Neutrophil (primary cell): ENCODE results near the gene EPN3.

Experiments used
- H3K27ac ChIP-seq: fragments of 200-600 bp; sonication (generic); 2 replicates; pipeline ENCODE4 v1.5.1; 2016; ENCODE audit warnings: mild to moderate bottlenecking, moderate library complexity
- H3K27me3 ChIP-seq: fragments of 200-600 bp; sonication (generic); 2 replicates; pipeline ENCODE4 v1.6.0; 2016; ENCODE audit warnings: mild to moderate bottlenecking
- H3K36me3 ChIP-seq: fragments of 200-600 bp; sonication (generic); 2 replicates; pipeline ENCODE4 v1.5.1; 2017
- H3K4me1 ChIP-seq, 2 experiments: fragments of 200-600 bp in 1 of 2; sonication (generic) in 1 of 2; 1 replicate in 1 of 2; 2 replicates in 1 of 2; pipeline versions ENCODE4 v1.5.1 to v1.6.1; 2013 to 2016; ENCODE audit warnings: low read depth in 1 of 2, low read length in 1 of 2, mild to moderate bottlenecking in 1 of 2, moderate library complexity in 1 of 2; ENCODE audit not compliant: control insufficient read depth in 1 of 2, insufficient read depth in 1 of 2
- H3K4me3 ChIP-seq, 2 experiments: fragments of 200-600 bp in 1 of 2; sonication (generic) in 1 of 2; 1 replicate in 1 of 2; 2 replicates in 1 of 2; pipeline ENCODE4 v1.5.1; 2013 to 2016; ENCODE audit warnings: low read depth in 1 of 2, low read length in 1 of 2, mild to moderate bottlenecking in 1 of 2, moderate library complexity in 1 of 2
- H3K9me3 ChIP-seq: fragments of 200-600 bp; sonication (generic); 2 replicates; pipeline ENCODE4 v1.5.1; 2016
- TF ChIP-seq, protein P1 (sequence below): fragments of 200-600 bp; sonication (generic); IDR thresholded peaks from 2 replicates; pipeline ENCODE4 v1.5.1; 2016; ENCODE audit warnings: antibody characterized with exemption

Gene EPN3

DNA sequence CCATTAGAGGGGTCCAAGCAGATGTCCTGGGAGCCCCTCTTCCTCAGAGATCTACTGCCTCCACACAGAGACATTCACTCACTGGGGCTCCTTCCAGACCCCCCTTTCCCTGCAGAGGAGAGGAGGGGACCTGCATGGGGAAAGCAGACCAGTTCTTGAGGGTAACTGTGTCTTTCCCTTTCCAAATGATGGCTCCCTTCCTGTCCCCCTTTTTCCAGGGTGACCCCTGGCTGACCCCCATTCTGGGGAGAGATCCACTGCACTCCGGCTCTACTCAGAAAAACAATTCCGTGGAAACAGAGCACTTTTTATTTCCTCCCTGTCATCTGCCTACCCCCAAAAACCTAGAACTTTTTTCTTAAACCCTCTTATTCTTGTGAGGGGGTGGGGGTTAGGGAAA lies 34.4 kb downstream of the EPN3 start:
- H3K4me1 ChIP-seq: peaks cover 0 to under 1% of the 10 kb centered on the region in 2 experiments
- H3K27ac ChIP-seq: no peak overlapping the region
- H3K27me3 ChIP-seq: peaks cover 76% of the 10 kb centered on the region
- H3K9me3 ChIP-seq: no peaks in the 10 kb centered on the region
- TF ChIP-seq, protein P1, sequence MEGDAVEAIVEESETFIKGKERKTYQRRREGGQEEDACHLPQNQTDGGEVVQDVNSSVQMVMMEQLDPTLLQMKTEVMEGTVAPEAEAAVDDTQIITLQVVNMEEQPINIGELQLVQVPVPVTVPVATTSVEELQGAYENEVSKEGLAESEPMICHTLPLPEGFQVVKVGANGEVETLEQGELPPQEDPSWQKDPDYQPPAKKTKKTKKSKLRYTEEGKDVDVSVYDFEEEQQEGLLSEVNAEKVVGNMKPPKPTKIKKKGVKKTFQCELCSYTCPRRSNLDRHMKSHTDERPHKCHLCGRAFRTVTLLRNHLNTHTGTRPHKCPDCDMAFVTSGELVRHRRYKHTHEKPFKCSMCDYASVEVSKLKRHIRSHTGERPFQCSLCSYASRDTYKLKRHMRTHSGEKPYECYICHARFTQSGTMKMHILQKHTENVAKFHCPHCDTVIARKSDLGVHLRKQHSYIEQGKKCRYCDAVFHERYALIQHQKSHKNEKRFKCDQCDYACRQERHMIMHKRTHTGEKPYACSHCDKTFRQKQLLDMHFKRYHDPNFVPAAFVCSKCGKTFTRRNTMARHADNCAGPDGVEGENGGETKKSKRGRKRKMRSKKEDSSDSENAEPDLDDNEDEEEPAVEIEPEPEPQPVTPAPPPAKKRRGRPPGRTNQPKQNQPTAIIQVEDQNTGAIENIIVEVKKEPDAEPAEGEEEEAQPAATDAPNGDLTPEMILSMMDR: no peak
- H3K4me3 ChIP-seq: no peak overlapping the region
- no peaks in the 10 kb centered on the region for H3K36me3 ChIP-seq

DNA sequence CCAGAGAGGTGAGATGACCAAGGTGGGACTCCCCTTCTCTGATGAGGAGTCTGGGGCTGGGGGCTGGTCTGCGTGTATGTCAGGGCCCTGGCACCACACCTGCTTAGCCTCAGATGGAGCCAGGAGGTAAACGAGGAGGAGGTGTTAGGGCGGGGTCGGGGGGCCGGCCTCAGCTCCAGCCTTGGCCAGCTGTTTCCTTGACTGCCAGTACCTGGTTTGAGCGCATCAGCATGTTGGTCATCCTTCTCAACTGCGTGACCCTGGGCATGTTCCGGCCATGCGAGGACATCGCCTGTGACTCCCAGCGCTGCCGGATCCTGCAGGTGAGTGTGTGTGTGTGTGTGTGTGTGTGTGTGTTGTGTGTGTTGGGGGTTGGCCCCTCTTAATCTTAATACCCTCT lies 36.1 kb downstream of the EPN3 start:
- no peak overlapping the region for H3K27ac ChIP-seq
- no peaks in the 10 kb centered on the region for H3K4me1 ChIP-seq
- no peak overlapping the region for H3K4me3 ChIP-seq
- TF ChIP-seq, protein P1: no peak
- no peaks in the 10 kb centered on the region for H3K9me3 ChIP-seq
- H3K36me3 ChIP-seq: no peaks in the 10 kb centered on the region
- peaks cover 59% of the 10 kb centered on the region for H3K27me3 ChIP-seq

GRCh38 chr17:50569592-50569991 lies 37.1 kb downstream of the EPN3 start:
- TF ChIP-seq, protein P1: no peak
- Histone ChIP-seq H3K4me1 (no peaks in the 10 kb centered on the region), H3K9me3 (no peaks in the 10 kb centered on the region), H3K4me3 (no peak overlapping the region), H3K27me3 (peaks cover 49% of the 10 kb centered on the region), H3K36me3 (no peaks in the 10 kb centered on the region), H3K27ac (no peak overlapping the region)

GRCh38 chr17:50570032-50570431 lies 37.5 kb downstream of the EPN3 start:
- Histone ChIP-seq H3K4me1 (no peaks in the 10 kb centered on the region), H3K4me3 (no peak overlapping the region), H3K27me3 (peaks cover 45% of the 10 kb centered on the region), H3K36me3 (no peaks in the 10 kb centered on the region), H3K9me3 (no peaks in the 10 kb centered on the region), H3K27ac (no peak overlapping the region)
- TF ChIP-seq, protein P1: no peak

DNA sequence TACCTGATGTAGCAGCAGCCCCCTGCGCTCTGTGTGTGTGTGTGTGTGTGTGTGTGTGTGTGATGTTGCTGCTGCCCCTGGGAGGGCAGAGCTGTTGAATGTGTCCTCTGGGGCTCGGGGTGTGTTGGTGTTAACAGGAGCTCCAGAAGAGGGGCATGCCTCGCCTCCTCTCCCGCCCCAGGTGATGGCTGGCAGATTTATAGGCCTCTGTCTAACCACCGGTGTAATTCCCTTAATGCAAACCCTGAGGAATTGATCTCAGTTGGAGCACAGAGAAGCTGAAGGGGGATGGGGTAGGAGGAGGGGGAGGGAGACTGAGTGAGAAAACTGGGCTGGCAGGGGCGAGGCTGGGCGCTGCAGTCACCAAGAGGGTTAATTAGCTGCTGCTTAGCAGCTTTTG lies 38.0 kb downstream of the EPN3 start:
- Histone ChIP-seq H3K27me3 (peaks cover 40% of the 10 kb centered on the region), H3K4me1 (no peaks in the 10 kb centered on the region)

More for the DNA sequence above, 38.0 kb downstream of the EPN3 start:
- H3K36me3 ChIP-seq: no peaks in the 10 kb centered on the region
- no peak overlapping the region for H3K4me3 ChIP-seq
- TF ChIP-seq, protein P1: no peak
- no peaks in the 10 kb centered on the region for H3K9me3 ChIP-seq
- no peak overlapping the region for H3K27ac ChIP-seq
